ENCODE measurements around the gene CFAP157.

CFAP157 gene

GRCh38 chr9:127762111-127762676 is 55.4 kb downstream of the CFAP157 start:
- no peak for DNase-seq (ENCODE audit: low spot score)

GRCh38 chr9:127763918-127764384 is 57.2 kb downstream of the CFAP157 start:
- peak; percentile 65 for DNase-seq (ENCODE audit: low spot score)

GRCh38 chr9:127765418-127765817 is 58.6 kb downstream of the CFAP157 start:
- DNase-seq (ENCODE audit: low spot score): no peak
